GM12873 (cell line): ENCODE measurements around the gene COPZ1.
A peak's percentile ranks its signal among the peaks of the same experiment; 100 is the strongest.

Experiments
- CTCF ChIP-seq: IDR thresholded peaks from 2 replicates; pipeline ENCODE4 v1.5.1; 2012; ENCODE audit warnings: low read depth, mild to moderate bottlenecking, moderate library complexity, low read length, control low read depth; ENCODE audit not compliant: insufficient read depth; ENCODE audit errors: missing control alignments

COPZ1 gene

GRCh38 chr12:54294152-54294952 lies 30.6 kb upstream of the COPZ1 start:
- peak; percentile 87 for TF ChIP-seq CTCF

GRCh38 chr12:54294953-54295566 lies 29.9 kb upstream of the COPZ1 start:
- no peak for TF ChIP-seq CTCF

- TF ChIP-seq CTCF: no peak
These were observed 28.4 kb upstream of the COPZ1 start for GRCh38 chr12:54296393-54297099.

- peak; percentile 12 for TF ChIP-seq CTCF
These were observed 26.0 kb upstream of the COPZ1 start for GRCh38 chr12:54298904-54299303.

- no peak for TF ChIP-seq CTCF
These were observed 25.3 kb upstream of the COPZ1 start for GRCh38 chr12:54299515-54300224.

GRCh38 chr12:54300225-54300731 lies 24.7 kb upstream of the COPZ1 start:
- no peak for TF ChIP-seq CTCF
